GM23338 (cell line): ENCODE data around the gene ADCY5. TPM values are rescaled to one million over a fixed set of nuclear protein-coding genes. Genes with fewer than 3 reads are reported as not detected.

Experiments used
- ATAC-seq: fragments of 200-7000 bp; cut with Tn5 transposase; 3 replicates; pipeline ENCODE4 v1.9.1; 2020
- DNase-seq: peaks from one replicate; pipeline ENCODE4 v3.0.0-alpha.2; 2015; ENCODE audit warnings: low spot score
- H2AFZ ChIP-seq: fragments of 200-600 bp; sonication (generic); 2 replicates; pipeline ENCODE4 v1.8.0; 2016; ENCODE audit warnings: antibody characterized with exemption, mild to moderate bottlenecking, moderate library complexity
- H3F3A ChIP-seq: fragments of 200-600 bp; sonication (generic); replicated peaks from 2 replicates; pipeline ENCODE4 v1.8.0; 2017; ENCODE audit warnings: antibody characterized with exemption, mixed run types, low read depth
- H3K27ac ChIP-seq: fragments of 200-600 bp; sonication (generic); 2 replicates; pipeline ENCODE4 v1.6.1; 2016; ENCODE audit warnings: low read depth
- H3K27me3 ChIP-seq: fragments of 200-600 bp; sonication (generic); 2 replicates; pipeline ENCODE4 v1.8.0; 2016; ENCODE audit warnings: mild to moderate bottlenecking, mixed run types, moderate library complexity; ENCODE audit not compliant: insufficient read depth
- H3K36me3 ChIP-seq: fragments of 200-600 bp; sonication (generic); 2 replicates; pipeline ENCODE4 v1.8.0; 2016; ENCODE audit warnings: mild to moderate bottlenecking; ENCODE audit not compliant: insufficient read depth
- H3K4me1 ChIP-seq: fragments of 200-600 bp; sonication (generic); 2 replicates; pipeline ENCODE4 v1.8.0; 2016; ENCODE audit warnings: mild to moderate bottlenecking, moderate library complexity; ENCODE audit not compliant: insufficient read depth
- H3K4me2 ChIP-seq: fragments of 200-600 bp; sonication (generic); 2 replicates; pipeline ENCODE4 v1.7.1; 2017; ENCODE audit warnings: mixed run types
- H3K4me3 ChIP-seq: fragments of 200-600 bp; sonication (generic); 2 replicates; pipeline ENCODE4 v1.6.1; 2016; ENCODE audit warnings: mixed run types
- H3K79me2 ChIP-seq: fragments of 200-600 bp; sonication (generic); replicated peaks from 2 replicates; pipeline ENCODE4 v1.8.0; 2017; ENCODE audit warnings: mild to moderate bottlenecking; ENCODE audit not compliant: insufficient read depth
- H3K9me2 ChIP-seq: fragments of 200-600 bp; sonication (generic); 2 replicates; pipeline ENCODE4 v1.8.0; 2017; ENCODE audit not compliant: insufficient read depth
- H4K20me1 ChIP-seq: fragments of 200-600 bp; sonication (generic); replicated peaks from 2 replicates; pipeline ENCODE4 v1.8.0; 2017; ENCODE audit warnings: mild to moderate bottlenecking; ENCODE audit not compliant: insufficient read depth
- H3K27ac Mint-ChIP-seq: 2 replicates; pipeline ENCODE4 v1.8.0; 2020; ENCODE audit warnings: inconsistent platforms, mild to moderate bottlenecking, moderate library complexity, mixed read lengths
- H3K27me3 Mint-ChIP-seq: 3 replicates; pipeline ENCODE4 v1.8.0; 2022; ENCODE audit warnings: low read depth, mild to moderate bottlenecking, moderate library complexity, mixed read lengths, inconsistent platforms; ENCODE audit not compliant: insufficient read depth, poor library complexity
- H3K36me3 Mint-ChIP-seq: 3 replicates; pipeline ENCODE4 v1.8.0; 2021; ENCODE audit warnings: low read depth, mild to moderate bottlenecking, inconsistent platforms, moderate library complexity, mixed read lengths
- H3K4me1 Mint-ChIP-seq: 3 replicates; pipeline ENCODE4 v1.8.0; 2020; ENCODE audit warnings: mild to moderate bottlenecking, inconsistent platforms, mixed read lengths
- H3K4me3 Mint-ChIP-seq: 3 replicates; pipeline ENCODE4 v1.8.0; 2021; ENCODE audit warnings: moderate library complexity, mild to moderate bottlenecking, inconsistent platforms, mixed read lengths
- H3K9me3 Mint-ChIP-seq: 3 replicates; pipeline ENCODE4 v1.8.0; 2020; ENCODE audit warnings: moderate library complexity, mild to moderate bottlenecking, inconsistent platforms, mixed read lengths
- CREB1 ChIP-seq: fragments of 250-450 bp; sonication (Bioruptor Pico); IDR thresholded peaks from 2 replicates; pipeline ENCODE4 v1.5.0; 2020; ENCODE audit warnings: low read depth, mild to moderate bottlenecking, moderate library complexity
- CTCF ChIP-seq, 2 experiments: fragments of 200-600 bp in 1 of 2; sonication (generic) in 1 of 2; conservative IDR thresholded peaks; 2 replicates each; pipeline versions ENCODE4 v1.5.1 to v1.6.1; 2016 to 2017; ENCODE audit warnings: antibody characterized with exemption in 2 of 2, low read depth in 2 of 2, mild to moderate bottlenecking in 2 of 2, moderate library complexity in 1 of 2
- ETS1 ChIP-seq: IDR thresholded peaks from 2 replicates; pipeline ENCODE4 v1.6.1; 2016; ENCODE audit warnings: antibody characterized with exemption
- EZH2 ChIP-seq: fragments of 200-600 bp; sonication (generic); IDR thresholded peaks from one replicate; pipeline ENCODE4 v1.8.0; 2017; ENCODE audit warnings: antibody characterized with exemption, mild to moderate bottlenecking, low read depth; ENCODE audit not compliant: unreplicated experiment
- EZH2phosphoT487 ChIP-seq: fragments of 200-600 bp; sonication (generic); IDR thresholded peaks from one replicate; pipeline ENCODE4 v1.8.1; 2018; ENCODE audit warnings: antibody characterized with exemption; ENCODE audit not compliant: unreplicated experiment
- JUNB ChIP-seq: IDR thresholded peaks from one replicate; pipeline ENCODE4 v1.6.1; 2016; ENCODE audit warnings: antibody characterized with exemption; ENCODE audit not compliant: unreplicated experiment
- NANOG ChIP-seq: IDR thresholded peaks from 2 replicates; pipeline ENCODE4 v1.6.1; 2016; ENCODE audit warnings: antibody characterized with exemption, borderline replicate concordance
- POLR2AphosphoS5 ChIP-seq: IDR thresholded peaks from 2 replicates; pipeline ENCODE4 v1.6.1; 2016; ENCODE audit warnings: antibody characterized with exemption, low read depth
- REST ChIP-seq: IDR thresholded peaks from one replicate; pipeline ENCODE4 v1.6.1; 2018; ENCODE audit warnings: antibody characterized with exemption; ENCODE audit not compliant: unreplicated experiment
- STAT1 ChIP-seq: IDR thresholded peaks from one replicate; pipeline ENCODE4 v1.6.1; 2016; ENCODE audit warnings: antibody characterized with exemption; ENCODE audit not compliant: unreplicated experiment
- ZNF114 ChIP-seq: fragments of 250-450 bp; sonication (Bioruptor Pico); IDR thresholded peaks from 2 replicates; pipeline ENCODE4 v1.5.0; 2020; ENCODE audit warnings: mild to moderate bottlenecking, moderate library complexity
- ZNF331 ChIP-seq: fragments of 250-450 bp; sonication (Bioruptor Pico); IDR thresholded peaks from 2 replicates; pipeline ENCODE4 v1.5.0; 2020; ENCODE audit warnings: low read depth, mild to moderate bottlenecking, moderate library complexity
- ZNF462 ChIP-seq: fragments of 250-450 bp; sonication (Bioruptor Pico); IDR thresholded peaks from 2 replicates; pipeline ENCODE4 v1.5.0; 2020; ENCODE audit warnings: mild to moderate bottlenecking, moderate library complexity
- polyA plus RNA-seq: library from polyadenylated mRNA; unstranded; fragments of >200 nt; fragmentation: Nextera tagmentation; extraction: Ambion mirVana; gene quantifications from 2 replicates; pipeline ENCODE4 v1.2.1, GENCODE V29; 2016
- total RNA-seq: library from RNA; depleted of rRNA; stranded (reverse); fragments of >200 nt; shearing (Covaris generic); gene quantifications from 2 replicates; pipeline ENCODE4 v1.2.3, GENCODE V29; 2014

ADCY5 gene
- total and polyA plus RNA-seq, 2 experiments from 2014 or later: 3.5 to 10.2 TPM

- peaks cover 12% of the 10 kb centered on the region for H3K27me3 Mint-ChIP-seq
- peaks cover 3% of the 10 kb centered on the region; the same call in 2 of the 3 replicates for H3K36me3 Mint-ChIP-seq
- TF ChIP-seq REST (no peak), EZH2phosphoT487 (no peak), ZNF114 (CRISPR knock-in tag) (no peak), STAT1 (no peak), ETS1 (no peak), ZNF331 (CRISPR knock-in tag) (no peak), POLR2AphosphoS5 (no peak), NANOG (no peak), CTCF (conservative IDR thresholded peaks at IDR 0.05; ENCODE audit: low read depth in 2 of 2) (no peak), JUNB (no peak), ZNF462 (CRISPR knock-in tag) (no peak), CREB1 (no peak), EZH2 (no peak)
- H3K4me1 ChIP-seq: peaks cover 20% of the 10 kb centered on the region
- no peaks in the 10 kb centered on the region for H3K79me2 ChIP-seq
- H3K27ac Mint-ChIP-seq: no peak overlapping the region
- peaks cover 39% of the 10 kb centered on the region for H3K4me1 Mint-ChIP-seq
- no peaks in the 10 kb centered on the region for H3K36me3 ChIP-seq
- H3K4me2 ChIP-seq: no peak overlapping the region
- H3K9me3 Mint-ChIP-seq: no peaks in the 10 kb centered on the region; the same call in 2 of the 3 replicates
- no peak overlapping the region for H3K27ac ChIP-seq
- no peak for DNase-seq
- H3K27me3 ChIP-seq: no peaks in the 10 kb centered on the region
- H4K20me1 ChIP-seq: no peaks in the 10 kb centered on the region
- no peak for ATAC-seq
- H3K4me3 ChIP-seq: no peak overlapping the region
- no peaks in the 10 kb centered on the region for H3F3A ChIP-seq
- H3K4me3 Mint-ChIP-seq: no peak overlapping the region
- no peaks in the 10 kb centered on the region for H3K9me2 ChIP-seq
- no peak overlapping the region for H2AFZ ChIP-seq
These were observed 127.1 kb downstream of the ADCY5 start for GRCh38 chr3:123321806-123322205.
